Cerebellar cortex (tissue), 1 donor: ENCODE results near the gene ACBD4.
"Not testable (repeated sequence)": the region's sequence is repeated elsewhere in the genome, so short reads cannot be mapped to it uniquely, and the experiment has no call there.

Experiments
- DNase-seq: peaks from one replicate; pipeline ENCODE4 v3.0.0-alpha.2; 2015; ENCODE audit warnings: low spot score

The ACBD4 gene

DNA sequence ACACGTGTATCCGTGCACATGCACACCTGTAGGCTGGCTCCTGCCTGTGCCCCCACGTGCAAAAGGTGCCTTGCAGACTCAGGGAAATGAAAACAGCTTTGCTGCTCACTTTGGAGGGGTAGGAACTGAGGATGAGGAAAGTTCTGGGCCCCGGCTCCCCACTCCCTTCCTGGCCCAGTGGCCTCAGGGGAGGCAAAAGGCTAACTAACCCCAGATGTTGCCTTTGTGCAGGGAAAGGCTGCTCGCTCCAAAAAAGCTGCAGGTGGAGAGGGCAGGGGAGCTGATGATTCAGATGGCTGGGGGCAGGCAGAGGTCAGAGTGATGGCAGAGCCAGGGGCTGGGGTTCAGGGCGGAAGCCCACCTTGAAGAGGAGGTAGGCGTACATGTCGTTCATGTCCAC lies 15.5 kb upstream of the ACBD4 start:
- DNase-seq: no peak

DNA sequence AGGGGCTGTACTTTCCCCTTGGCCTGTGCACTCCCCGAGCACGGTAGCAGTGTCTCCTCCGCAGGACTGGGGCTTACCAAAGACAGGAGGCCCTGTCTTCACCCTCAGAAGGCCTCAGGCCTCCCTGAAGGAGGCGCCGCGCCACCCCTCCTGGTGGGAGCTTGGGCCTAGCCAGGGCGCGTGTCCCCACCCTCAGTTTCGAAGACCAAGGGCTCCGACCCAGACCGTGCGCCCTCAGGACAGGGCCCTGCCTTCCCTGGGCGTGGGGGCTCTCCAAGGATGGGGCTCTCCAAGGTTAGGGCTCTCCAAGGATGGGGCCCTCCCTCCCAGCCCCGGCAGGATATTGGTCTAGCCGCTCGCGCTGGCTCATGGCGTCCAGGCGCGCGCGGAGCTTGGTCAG lies 14.9 kb upstream of the ACBD4 start:
- DNase-seq: no peak

DNA sequence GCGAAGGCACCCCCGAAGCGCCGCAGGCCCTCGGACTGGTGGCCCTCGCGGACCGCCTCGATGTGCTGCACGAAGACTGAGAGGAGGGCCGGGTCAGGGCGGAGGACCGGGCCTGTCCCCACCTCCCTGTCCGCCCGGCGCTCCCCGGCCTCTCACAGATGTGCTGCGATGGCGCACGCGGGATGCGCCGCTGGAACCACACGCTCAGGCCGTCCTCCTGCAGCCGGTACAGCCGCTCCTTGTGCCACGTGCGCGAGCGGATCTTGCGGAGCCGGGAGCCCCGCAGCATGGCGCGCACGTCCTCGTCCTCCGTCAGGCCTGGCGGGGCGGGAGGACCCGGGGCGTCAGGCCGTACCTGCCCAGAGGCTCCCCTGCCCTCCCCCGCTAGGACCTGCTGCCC lies 14.4 kb upstream of the ACBD4 start:
- DNase-seq: no peak

DNA sequence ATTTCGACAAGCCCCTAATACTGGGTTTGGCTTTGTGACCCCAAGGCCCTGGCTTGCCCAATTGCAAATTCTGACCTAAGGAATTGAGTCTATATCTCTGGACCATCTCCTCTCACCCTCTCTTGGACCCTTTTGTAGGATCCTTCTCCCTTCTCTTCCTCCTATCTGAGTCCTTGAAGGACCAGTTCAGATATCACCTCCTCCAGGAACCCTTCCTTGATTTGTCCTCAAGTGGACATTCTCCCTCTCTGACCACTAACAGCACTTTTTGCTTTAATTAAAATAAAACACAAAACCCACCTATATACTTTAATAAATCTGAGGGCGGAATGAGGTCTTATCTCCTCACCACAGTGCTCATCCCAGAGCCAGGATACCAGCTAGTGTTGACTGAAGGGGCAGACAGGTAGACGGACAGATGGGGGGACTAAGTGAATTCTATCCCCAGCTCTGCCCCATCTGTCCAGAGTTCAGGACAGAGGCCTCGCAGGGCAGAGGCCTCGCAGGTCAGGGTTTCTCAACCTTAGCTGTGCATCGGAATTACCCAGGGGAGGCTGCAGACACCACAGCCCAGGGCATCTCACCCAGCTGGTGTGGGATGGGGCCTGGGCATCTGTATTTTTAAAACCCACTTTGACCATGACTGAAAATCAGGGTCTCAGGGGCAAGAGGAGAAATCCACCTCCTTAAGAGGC lies 12.3 kb upstream of the ACBD4 start:
- DNase-seq: no peak

DNA sequence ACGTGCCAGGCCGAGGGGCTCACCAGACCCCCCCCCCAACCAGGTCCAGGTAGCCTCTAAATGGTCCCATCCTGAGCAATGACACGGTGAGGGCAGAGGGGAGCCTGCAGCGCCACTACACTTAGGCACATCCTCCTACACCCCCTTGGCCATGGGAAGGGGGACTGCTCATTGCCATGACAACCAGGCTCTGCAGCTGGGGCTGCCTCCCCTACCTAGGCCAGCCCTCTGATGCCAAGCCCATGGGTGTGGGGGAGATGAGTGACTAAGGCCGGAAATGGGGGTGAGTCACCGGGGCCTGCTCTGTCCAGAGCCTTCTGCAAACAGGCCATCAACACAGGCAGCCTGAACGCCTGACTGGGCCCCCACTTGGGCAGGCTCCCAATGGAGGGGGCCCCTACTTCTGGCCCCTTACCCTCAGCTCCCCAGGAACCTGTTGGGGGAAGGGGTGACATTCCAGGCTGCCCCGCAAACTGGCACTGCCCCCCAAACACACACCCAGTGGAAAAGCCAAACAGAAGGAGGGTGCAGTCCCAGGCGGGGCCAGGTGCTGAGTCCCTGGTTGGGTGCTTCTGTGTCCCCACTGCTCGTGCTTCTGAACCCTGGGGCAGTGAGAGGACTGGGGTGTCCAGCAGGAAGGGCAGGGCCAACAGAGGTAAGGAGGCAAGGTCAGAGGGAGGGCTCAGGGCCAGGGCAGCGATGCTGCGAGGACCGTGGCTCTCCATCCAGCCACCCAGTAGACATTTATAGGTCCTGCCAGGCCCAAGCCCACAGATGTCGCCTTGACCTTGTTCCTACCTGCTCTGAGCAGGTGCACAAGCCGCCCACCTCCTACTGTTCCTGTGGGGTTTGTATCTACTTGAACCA lies 11.3 kb upstream of the ACBD4 start:
- DNase-seq: no peak

DNA sequence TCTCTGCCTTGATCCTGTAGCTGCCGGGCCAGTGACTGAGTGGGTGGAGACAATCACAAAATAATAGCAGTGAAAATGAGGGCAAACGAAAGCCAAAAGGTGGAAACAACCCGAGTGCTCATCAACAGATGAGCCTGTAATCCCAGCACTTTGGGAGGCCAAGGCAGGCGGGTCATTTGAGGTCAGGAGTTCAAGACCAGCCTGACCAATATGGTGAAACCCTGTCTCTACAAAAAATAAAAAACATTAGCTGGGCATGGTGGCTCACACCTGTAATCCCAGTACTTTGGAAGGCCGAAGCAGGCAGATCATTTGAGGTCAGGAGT lies 10.7 kb upstream of the ACBD4 start:
- DNase-seq: not testable (repeated sequence)

DNA sequence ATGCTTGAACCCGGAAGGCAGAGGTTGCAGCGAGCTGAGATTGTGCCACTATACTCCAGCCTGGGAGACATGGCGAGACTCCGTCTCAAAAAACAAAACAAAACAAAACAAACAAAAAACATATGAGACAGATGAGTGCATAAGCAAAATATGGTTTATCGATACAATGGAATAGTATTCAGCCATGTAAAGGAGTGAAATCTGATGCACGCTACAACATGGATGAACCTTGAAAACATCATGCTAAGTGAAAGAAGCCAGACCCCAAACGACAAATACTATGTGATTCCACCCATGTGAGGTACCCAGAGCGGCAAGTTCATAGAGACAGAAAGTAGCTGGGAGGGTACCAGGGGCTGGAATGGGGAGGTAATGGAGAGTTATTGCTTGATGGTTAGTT lies 10.0 kb upstream of the ACBD4 start:
- DNase-seq: no peak

DNA sequence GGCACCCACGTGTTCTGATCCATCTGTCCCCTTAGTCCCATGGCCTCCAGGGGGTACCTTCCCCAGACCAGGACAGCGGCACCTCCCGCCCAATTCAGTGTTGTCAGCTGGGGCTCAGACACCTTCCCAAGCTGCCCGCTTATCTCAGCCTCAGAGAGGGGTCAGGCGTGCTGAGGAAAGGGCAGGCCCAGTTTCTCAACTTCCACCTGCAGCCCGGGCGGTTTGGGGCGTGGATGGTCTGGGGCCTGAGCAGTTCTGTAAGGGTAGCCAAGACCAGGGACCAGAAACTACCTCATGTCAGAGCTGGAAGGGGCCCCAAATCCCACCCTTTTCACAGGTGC lies 8.3 kb upstream of the ACBD4 start:
- DNase-seq: no peak

DNA sequence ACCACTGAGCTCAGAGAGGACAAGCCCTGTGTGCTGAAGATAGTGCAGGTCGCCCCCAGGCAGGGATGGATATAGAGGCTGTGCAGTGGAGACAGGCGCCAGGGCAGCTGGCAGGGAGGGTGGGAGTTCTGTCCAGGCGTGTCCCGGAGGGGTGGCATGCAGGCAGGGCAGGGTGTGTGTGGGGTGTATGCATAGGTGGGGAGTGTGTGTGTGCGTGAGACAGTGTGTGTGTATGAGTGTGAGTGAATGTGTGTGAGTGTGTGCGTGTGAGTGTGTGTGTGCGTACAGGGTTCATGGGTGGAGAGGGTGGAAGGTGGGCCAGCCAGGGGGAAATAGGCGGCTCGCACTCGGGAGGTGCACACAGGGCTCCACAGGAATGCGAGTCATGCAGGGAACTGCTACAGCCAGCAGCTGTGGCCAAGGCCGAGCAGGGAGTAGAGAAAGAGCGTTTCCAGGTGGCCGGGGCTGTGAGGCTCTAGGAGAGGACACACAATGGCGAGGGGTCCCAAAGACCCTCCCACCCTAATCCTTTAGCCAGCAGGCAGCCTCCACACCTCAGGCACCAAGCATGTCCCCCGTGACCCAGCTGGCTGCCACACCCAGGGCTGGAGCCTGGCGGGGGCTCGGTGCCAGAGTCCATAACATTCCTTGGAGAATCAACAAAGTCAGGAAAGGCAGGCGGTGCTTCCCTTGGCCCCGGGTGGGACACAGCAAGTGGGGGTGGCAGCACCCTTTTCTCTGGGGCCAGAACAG lies 7.8 kb upstream of the ACBD4 start:
- DNase-seq: no peak

DNA sequence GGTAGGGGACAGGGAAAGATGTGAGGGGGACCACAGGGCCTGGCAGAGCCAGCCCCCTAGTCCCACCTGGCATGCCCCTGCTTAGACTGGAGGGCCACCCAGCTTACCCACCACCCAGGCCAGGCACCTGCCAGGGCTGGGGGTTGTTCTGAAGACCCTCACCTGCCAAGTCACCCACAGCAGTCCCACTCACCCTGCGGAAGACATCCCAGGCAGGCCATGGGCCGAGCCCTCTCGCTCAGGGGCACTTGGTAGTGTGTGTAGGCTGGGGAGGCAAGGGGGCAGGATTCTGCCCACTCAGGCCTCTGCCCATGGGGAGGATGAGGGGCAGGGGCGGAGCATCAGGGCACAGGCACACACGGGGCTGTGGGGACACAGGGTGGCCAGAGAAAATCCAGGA lies 7.2 kb upstream of the ACBD4 start:
- no peak for DNase-seq

DNA sequence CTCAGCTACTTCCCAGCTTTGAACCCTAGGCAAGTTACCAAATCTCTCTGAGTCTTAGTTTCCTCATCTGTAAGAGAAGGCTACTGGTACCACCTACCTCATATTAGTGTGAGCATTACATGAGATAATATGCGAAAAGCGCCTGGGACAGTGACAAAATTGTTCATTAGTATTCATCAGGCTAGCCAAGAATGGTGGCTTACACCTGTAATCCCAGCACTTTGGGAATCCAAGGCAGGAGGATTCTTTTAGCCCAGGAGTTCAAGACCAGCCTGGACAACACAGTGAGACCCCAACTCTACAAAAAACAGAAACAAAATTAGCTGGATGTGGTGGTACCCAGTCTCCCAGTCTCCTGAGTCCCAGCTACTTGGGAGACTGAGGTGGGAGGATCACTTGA lies 6.5 kb upstream of the ACBD4 start:
- DNase-seq: no peak

DNA sequence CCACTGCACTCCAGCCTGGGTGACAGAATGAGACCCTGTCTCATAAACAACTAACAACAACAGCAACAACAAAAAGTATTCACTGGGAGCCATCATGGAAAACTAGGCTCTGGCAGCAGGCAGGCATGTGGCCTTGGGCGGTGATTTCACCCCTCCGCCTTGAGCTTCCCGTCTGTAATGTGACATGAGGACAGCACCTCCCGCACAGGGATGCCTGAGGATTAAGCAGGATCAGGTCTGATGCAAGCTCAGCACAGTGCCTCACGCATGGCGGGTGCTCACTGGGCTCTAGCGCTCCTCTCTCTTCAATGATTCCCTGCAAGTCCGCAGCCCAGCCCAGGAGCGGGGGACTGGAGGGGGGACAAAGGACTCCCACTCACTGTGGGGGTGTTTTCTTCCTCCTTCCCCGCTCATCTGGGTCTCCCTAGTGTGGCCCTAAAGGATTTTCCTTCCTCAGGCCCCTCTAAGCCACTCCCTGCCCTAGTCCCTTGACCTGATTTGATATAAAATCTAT lies 6.0 kb upstream of the ACBD4 start:
- no peak for DNase-seq

DNA sequence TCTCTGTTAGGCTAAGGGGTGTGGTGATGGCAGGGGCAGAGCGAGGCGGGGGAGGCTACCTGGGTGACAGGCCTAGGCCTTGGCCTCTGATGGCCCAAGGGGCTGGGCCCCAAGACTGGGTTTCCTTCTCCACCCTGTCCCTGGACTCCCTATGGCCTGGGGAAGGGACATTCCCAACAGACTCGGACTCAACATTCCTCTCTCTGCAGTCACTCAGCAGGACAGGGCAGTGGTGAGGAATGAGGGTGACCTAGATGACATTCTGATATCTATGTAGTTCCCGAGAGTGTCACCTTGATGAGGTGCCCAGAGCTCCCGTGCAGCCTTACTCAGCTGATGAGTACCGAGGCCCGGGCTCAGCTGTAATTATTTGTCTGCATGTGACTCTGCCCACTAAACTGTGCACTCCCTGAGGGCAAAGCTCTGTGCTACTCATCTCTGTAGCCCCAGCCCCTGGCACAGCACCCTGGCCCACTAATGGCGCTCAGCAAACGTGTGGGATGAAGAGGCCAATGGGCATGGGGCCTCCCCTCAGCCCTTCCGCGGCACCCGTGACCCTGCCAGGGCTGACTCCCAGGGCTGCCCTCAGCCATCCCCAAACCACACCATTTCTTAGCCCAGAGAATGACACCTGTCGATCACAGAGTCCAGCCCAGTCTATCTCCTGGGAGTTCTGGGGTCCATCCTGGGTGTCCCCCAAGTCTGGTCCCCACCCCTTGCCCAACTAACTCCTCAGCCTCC lies 5.4 kb upstream of the ACBD4 start:
- DNase-seq: no peak

DNA sequence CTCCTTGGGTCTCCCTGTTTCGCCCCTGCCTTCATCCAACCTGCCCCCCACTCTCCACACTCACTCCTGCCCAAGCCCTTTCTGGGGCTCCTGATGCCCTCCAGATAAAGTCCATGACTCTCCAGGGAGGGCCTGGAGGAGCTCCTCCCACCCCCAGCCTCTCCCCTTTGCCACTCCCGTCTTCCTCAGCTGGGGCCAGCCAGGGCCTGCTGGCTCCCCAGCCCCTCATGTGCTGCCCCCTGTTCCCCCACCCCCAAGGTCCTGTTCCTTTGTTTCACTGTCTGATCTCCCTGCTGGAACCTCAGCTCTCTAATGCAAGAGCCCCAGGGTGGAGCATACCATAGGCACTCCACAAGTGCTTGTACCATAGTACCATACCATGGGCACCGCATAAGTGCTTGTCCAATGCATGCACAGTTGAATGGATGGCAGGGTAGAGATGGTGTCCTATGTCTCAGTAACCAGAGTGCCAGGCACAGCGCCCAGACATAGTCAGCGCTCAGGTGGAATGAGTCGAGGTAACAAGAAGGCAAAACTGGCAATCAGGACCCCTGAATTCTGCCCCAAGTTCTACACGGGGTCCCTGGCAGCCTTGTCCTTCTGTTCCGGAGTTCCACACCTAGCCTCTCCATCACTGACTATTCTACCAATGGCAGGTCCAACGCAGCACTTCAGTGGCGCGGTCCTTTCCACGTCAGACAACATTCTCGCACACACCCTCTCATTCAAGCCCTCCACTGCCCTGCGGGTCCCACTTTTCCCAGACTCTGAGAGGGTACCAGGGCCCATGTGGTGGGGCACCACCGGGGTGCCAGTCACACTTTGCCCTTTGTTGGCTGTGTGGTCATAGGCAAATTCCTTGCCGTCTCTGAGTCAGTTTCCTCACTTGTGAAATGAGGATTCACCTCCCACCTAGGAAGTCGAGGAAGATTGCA lies 4.5 kb upstream of the ACBD4 start:
- no peak for DNase-seq

DNA sequence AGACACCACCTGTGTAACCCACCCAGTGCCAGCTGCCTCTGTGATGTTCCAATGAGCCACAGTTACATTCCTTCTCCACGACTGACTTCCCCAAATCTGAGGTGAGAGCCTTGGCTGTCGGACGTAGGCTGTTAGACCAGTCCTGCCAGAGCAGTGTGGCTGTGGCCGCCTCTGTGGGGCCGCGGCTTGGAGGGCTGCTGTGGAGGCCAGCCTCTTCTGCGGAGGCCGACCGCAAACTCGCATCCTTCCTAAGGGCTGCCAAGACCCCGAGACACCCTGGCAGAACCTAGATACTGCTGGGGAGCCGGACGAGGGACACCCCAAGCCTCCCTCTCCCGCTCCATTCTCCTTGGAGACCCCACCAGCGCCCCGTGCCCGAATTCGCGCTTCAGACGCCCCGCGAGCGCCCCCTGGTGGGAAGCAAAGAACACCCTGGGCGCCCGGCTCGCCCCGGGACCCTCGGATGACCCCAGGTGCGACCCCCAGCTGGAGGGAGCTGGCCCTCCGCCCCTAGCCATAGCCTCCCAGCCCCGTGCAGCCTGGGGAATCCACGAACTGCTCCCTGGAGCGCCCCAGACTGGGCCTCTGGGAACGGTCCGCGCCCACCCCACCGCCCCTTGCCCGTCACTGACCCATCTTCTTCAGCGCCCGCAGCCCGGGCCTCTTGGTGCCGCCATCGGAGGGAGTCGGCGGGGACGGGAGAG lies 3.7 kb upstream of the ACBD4 start:
- DNase-seq: no peak

DNA sequence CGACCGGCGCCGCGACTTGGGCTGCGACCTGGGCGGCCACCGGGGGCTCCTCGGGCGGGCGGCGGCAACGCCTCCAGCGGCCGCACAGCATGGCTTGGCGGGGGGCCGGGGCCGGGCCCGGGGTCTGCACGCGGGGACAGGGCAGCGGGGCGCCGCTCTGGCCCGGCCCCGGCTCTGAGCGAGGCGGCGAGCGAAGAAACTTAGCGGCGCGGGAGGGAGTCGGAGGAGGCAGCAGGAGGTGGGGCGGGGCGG lies 3.2 kb upstream of the ACBD4 start, which contains the start of gene PLCD3:
Gene PLCD3 (minus strand): TSS at position 196 of the 252 bp plus-strand sequence. CDS start 105 bp downstream, at position 91.
- no peak for DNase-seq

DNA sequence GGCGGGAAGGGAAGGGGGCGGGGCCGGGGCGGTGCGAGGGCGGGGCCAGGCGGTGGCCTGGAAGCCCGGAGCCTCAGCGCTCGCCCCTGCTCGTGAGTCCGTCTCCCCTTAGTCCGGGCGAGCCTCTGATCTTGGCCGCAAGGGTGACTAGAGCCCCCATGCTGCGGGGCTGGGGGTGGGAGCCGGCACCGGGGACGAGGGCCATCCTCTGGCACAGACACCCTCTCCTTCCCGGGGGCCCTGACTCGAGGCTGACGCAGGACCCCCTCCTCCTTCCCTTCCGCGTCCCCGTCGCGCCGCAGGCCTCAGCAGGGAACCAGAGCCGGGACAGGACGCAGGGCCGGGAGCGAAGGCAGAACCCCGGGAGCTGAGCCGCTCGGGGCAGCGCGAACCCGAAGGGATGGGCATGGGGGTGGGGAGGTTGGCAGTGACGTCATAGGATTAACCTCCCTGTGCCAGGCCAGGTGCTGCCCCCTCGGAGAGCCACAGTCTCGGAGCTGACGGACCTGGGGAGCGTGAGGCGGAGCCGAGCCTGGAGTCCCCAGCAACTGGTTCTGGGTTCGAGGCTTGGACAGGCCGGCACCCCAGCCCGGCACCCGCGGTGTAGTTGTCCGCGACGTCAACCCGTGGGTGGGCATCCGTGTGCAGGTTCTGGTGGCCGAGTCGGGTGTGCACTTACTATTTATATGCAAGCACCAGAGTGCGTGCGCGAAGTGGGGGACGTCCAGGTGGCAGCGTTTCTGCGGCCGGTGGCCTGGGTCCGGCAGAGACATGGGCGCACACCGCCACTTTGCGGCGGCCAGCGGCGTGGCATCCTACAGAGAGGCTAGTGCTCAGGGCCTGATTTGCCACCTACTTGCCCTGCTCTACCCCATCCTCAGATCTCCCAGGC lies 2.7 kb upstream of the ACBD4 start:
- peak; percentile 80 for DNase-seq

DNA sequence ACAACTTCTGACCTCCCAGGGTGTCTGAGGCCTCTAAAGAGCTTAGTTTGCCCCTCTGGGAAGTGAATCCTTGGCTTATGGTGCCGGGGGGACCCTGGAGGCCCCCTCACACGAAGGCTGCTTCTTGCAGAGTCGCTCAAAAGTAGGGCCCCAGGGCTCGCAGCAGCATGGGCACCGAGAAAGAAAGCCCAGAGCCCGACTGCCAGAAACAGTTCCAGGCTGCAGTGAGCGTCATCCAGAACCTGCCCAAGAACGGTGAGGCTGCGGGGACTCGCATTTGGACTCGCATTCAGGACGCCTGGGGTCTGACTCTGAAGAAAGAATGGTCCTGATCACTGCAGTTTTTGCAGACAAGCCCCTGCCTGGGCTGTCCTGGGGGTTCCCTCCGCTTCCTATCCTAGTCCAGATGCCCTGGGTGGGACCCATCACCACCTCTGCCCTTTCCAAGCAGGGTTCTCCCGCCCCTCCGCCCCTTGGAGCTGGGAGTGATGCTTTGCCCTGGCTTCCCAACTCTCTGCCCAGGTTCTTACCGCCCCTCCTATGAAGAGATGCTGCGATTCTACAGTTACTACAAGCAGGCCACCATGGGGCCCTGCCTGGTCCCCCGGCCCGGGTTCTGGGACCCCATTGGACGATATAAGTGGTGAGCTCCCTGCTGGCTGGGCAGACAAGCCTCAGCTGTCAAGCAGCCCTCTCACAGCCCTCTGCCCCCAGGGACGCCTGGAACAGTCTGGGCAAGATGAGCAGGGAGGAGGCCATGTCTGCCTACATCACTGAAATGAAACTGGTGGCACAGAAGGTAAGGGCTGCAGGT lies 698 bp downstream of the ACBD4 start:
- DNase-seq: no peak
